ENCODE data around the gene SPEF2.

- TF ChIP-seq SUZ12 (IDR thresholded peaks at IDR 0.05; ENCODE audit: extremely low read depth, insufficient read depth, insufficient read length) (no peak), YY1 (IDR thresholded peaks at IDR 0.05; ENCODE audit: insufficient read depth, insufficient read length) (no peak)
Measured at GRCh38 chr5:35671541-35672295, 54.1 kb downstream of the SPEF2 start.

Measured in NT2/D1 (cell line).